Parathyroid adenoma (tissue), 2 donors: ENCODE results near the gene ASAP2.

Source experiments
- H2AFZ ChIP-seq: fragments of 300-600 bp; sonication (generic); one replicate; pipeline ENCODE4 v1.7.0; 2017; ENCODE audit warnings: antibody characterized with exemption, mild to moderate bottlenecking
- H3K27ac ChIP-seq: fragments of 300-600 bp; sonication (generic); one replicate; pipeline ENCODE4 v1.7.0; 2017
- H3K27me3 ChIP-seq: fragments of 300-600 bp; sonication (generic); one replicate; pipeline ENCODE4 v1.7.0; 2017; ENCODE audit warnings: low read length; ENCODE audit not compliant: control insufficient read depth, insufficient read depth
- H3K36me3 ChIP-seq: fragments of 300-600 bp; sonication (generic); one replicate; pipeline ENCODE4 v1.7.0; 2017; ENCODE audit warnings: low read length; ENCODE audit not compliant: control insufficient read depth, insufficient read depth
- H3K4me1 ChIP-seq: fragments of 300-600 bp; sonication (generic); one replicate; pipeline ENCODE4 v1.7.0; 2017; ENCODE audit warnings: control low read depth
- H3K4me2 ChIP-seq: fragments of 300-600 bp; sonication (generic); one replicate; pipeline ENCODE4 v1.7.0; 2017; ENCODE audit warnings: low read length
- H3K4me3 ChIP-seq: fragments of 300-600 bp; sonication (generic); one replicate; pipeline ENCODE4 v1.7.0; 2017; ENCODE audit warnings: low read depth, low read length
- H3K79me2 ChIP-seq: fragments of 300-600 bp; sonication (generic); one replicate; pipeline ENCODE4 v1.7.0; 2017; ENCODE audit warnings: control low read depth
- H3K9ac ChIP-seq: fragments of 300-600 bp; sonication (generic); one replicate; pipeline ENCODE4 v1.7.0; 2017; ENCODE audit warnings: mild to moderate bottlenecking
- H3K9me3 ChIP-seq: fragments of 300-600 bp; sonication (generic); one replicate; pipeline ENCODE4 v1.7.0; 2017; ENCODE audit warnings: low read length; ENCODE audit not compliant: control insufficient read depth
- CTCF ChIP-seq: fragments of 300-600 bp; sonication (generic); IDR thresholded peaks from one replicate; pipeline ENCODE4 v1.7.0; 2017; ENCODE audit warnings: antibody characterized with exemption, mild to moderate bottlenecking
- donor health status: primary hyperparathyroidism.

Gene ASAP2

DNA sequence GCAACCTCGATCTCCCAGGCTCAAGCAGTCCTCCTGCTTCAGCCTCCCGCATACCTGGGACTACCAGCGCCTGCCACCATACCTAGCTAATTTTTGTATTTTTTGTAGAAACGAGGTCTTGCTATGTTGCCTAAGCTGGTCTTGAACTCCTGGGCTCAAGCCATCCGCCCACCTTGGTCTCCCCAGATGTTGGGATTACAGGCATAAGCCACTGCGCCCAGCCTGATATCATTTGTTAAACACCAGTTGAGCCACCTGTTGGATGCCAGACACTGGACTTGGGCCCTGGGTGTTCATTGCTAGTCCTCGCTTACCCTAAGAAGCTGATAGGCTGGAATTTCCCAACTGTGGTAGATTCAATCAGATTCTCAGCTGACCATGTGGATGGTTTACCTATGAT is 136.9 kb downstream of the ASAP2 start:
- Histone ChIP-seq H3K4me1 (no peaks in the 10 kb centered on the region), H3K27me3 (no peaks in the 10 kb centered on the region), H3K4me3 (no peak overlapping the region), H3K79me2 (peaks cover 4% of the 10 kb centered on the region), H3K4me2 (no peak overlapping the region), H3K27ac (no peak overlapping the region), H3K9ac (no peak overlapping the region), H2AFZ (no peak overlapping the region), H3K36me3 (no peaks in the 10 kb centered on the region), H3K9me3 (no peaks in the 10 kb centered on the region)
- TF ChIP-seq CTCF, result no peak

- H3K4me2 ChIP-seq, result no peak overlapping the region
- no peak overlapping the region for H3K4me3 ChIP-seq
- H3K9me3 ChIP-seq, result no peaks in the 10 kb centered on the region
- H3K36me3 ChIP-seq, result no peaks in the 10 kb centered on the region
- no peaks in the 10 kb centered on the region for H3K4me1 ChIP-seq
- peaks cover 4% of the 10 kb centered on the region for H3K79me2 ChIP-seq
- no peak overlapping the region for H2AFZ ChIP-seq
- no peak overlapping the region for H3K9ac ChIP-seq
- no peaks in the 10 kb centered on the region for H3K27me3 ChIP-seq
- no peak overlapping the region for H3K27ac ChIP-seq
- no peak for TF ChIP-seq CTCF
Observed at GRCh38 chr2:9344434-9344833, 137.8 kb downstream of the ASAP2 start.

- TF ChIP-seq CTCF, result no peak
- no peak overlapping the region for H3K4me2 ChIP-seq
Observed at GRCh38 chr2:9345343-9345742, 138.7 kb downstream of the ASAP2 start.

GRCh38 chr2:9345997-9346396 is 139.4 kb downstream of the ASAP2 start:
- H3K36me3 ChIP-seq, result no peaks in the 10 kb centered on the region
- TF ChIP-seq CTCF, result no peak

More at GRCh38 chr2:9345343-9345742, 138.7 kb downstream of the ASAP2 start:
- no peak overlapping the region for H3K9ac ChIP-seq
- no peak overlapping the region for H3K27ac ChIP-seq
- no peaks in the 10 kb centered on the region for H3K9me3 ChIP-seq
- H3K4me3 ChIP-seq, result no peak overlapping the region
- H3K27me3 ChIP-seq, result no peaks in the 10 kb centered on the region
- H3K4me1 ChIP-seq, result no peaks in the 10 kb centered on the region
- H2AFZ ChIP-seq, result no peak overlapping the region
- H3K36me3 ChIP-seq, result no peaks in the 10 kb centered on the region
- peaks cover 4% of the 10 kb centered on the region for H3K79me2 ChIP-seq

DNA sequence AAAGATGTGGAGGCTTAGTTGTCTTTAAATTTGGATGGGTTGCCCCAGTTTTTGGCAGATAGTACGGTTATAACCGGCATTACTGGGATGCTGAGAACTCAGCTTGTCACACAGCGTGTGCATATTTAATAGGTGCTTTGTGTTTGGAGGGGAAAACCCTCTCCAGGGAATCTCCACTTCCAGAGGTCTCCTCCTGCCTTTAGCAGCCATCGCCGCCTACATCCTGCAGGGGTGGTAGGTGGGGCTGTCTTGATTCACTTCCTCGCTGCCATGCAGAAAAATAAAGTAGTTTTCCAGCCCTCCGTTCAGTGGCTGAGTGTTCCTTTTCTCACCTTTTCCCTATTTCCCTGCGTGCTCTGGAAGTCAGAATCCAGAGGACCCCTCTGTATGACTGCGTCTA is 140.3 kb downstream of the ASAP2 start:
- Histone ChIP-seq H3K27me3 (no peaks in the 10 kb centered on the region), H3K36me3 (no peaks in the 10 kb centered on the region), H3K9me3 (no peaks in the 10 kb centered on the region), H2AFZ (no peak overlapping the region), H3K79me2 (peaks cover 4% of the 10 kb centered on the region), H3K27ac (peak overlapping the region; percentile 49), H3K4me2 (no peak overlapping the region), H3K9ac (no peak overlapping the region), H3K4me1 (no peaks in the 10 kb centered on the region), H3K4me3 (no peak overlapping the region)
- TF ChIP-seq CTCF, result no peak

More at GRCh38 chr2:9345997-9346396, 139.4 kb downstream of the ASAP2 start:
- Histone ChIP-seq H3K4me3 (no peak overlapping the region), H3K27me3 (no peaks in the 10 kb centered on the region), H3K4me2 (no peak overlapping the region), H3K27ac (no peak overlapping the region), H2AFZ (no peak overlapping the region), H3K9ac (no peak overlapping the region), H3K9me3 (no peaks in the 10 kb centered on the region), H3K79me2 (peaks cover 4% of the 10 kb centered on the region), H3K4me1 (no peaks in the 10 kb centered on the region)
